Neural progenitor cell (in vitro differentiated cells): Measurements from ENCODE around the gene PAK1.

ENCODE experiments used
- CTCF ChIP-seq: fragments of 200-600 bp; sonication (generic); IDR thresholded peaks from 2 replicates; pipeline ENCODE4 v1.5.1; 2017; ENCODE audit warnings: antibody characterized with exemption, mild to moderate bottlenecking
- EZH2 ChIP-seq: fragments of 200-600 bp; sonication (generic); IDR thresholded peaks from 2 replicates; pipeline ENCODE4 v1.6.1; 2017; ENCODE audit warnings: antibody characterized with exemption, mild to moderate bottlenecking, moderate library complexity

- TF ChIP-seq CTCF (no peak), EZH2 (no peak)
These were observed 77.6 kb downstream of the PAK1 start for GRCh38 chr11:77396305-77396704.
